Spinal cord (tissue), 10 donors: Measurements from ENCODE around the gene ANKRD28. TPM values are rescaled to one million over a fixed set of nuclear protein-coding genes. Genes with fewer than 3 reads are reported as not detected.
"Not testable (repeated sequence)": the region's sequence is repeated elsewhere in the genome, so short reads cannot be mapped to it uniquely, and the experiment has no call there.

ENCODE experiments used
- DNase-seq, 6 donors: peaks; one replicate each; pipeline versions ENCODE4 v3.0.0 to v3.0.0-alpha.2; 2013 to 2015; ENCODE audit warnings: low spot score in 6 of 6, low read depth in 4 of 6
- H3K27ac ChIP-seq: one replicate; pipeline ENCODE4 v1.5.1; 2013; ENCODE audit warnings: low read depth, low read length, control low read depth
- H3K27me3 ChIP-seq: one replicate; pipeline ENCODE4 v1.6.1; 2013; ENCODE audit warnings: low read length; ENCODE audit not compliant: control insufficient read depth, insufficient read depth
- H3K36me3 ChIP-seq: one replicate; pipeline ENCODE4 v1.6.1; 2013; ENCODE audit warnings: low read length; ENCODE audit not compliant: control insufficient read depth, insufficient read depth
- H3K4me1 ChIP-seq: one replicate; pipeline ENCODE4 v1.6.1; 2013; ENCODE audit warnings: low read length; ENCODE audit not compliant: control insufficient read depth, insufficient read depth
- H3K4me3 ChIP-seq: one replicate; pipeline ENCODE4 v1.5.1; 2013; ENCODE audit warnings: low read depth, low read length, control low read depth
- H3K9me3 ChIP-seq: one replicate; pipeline ENCODE4 v1.6.1; 2013; ENCODE audit warnings: low read length; ENCODE audit not compliant: control insufficient read depth, insufficient read depth
- WGBS: methylation state at CpG from one replicate; pipeline ENCODE4 v1.1.5; 2013; ENCODE audit warnings: missing lambda C conversion rate; ENCODE audit not compliant: insufficient coverage; 5-methylcytosine and 5-hydroxymethylcytosine counted together
- long read RNA-seq, 4 donors: transcript quantifications; one replicate each; lab custom pipeline, GENCODE V29; 2026
- polyA plus RNA-seq, 2 donors: library from polyadenylated mRNA; unstranded; fragments of 120-200 nt; gene quantifications; one replicate each; pipeline ENCODE4 v1.2.1, GENCODE V29; 2013; ENCODE audit not compliant: insufficient read length in 2 of 2
- total RNA-seq, 2 donors: library from RNA; depleted of rRNA in 1 of 2; stranded (reverse); fragments of 120-200 nt in 1 of 2; fragments of >200 nt in 1 of 2; gene quantifications; one replicate each; pipeline versions ENCODE4 v1.2.3 to v1.2.4, GENCODE V29; 2013 to 2014
- donor health status: healthy.

ANKRD28 gene
- total RNA-seq, result 10 to 100 TPM; 58.6 to 89.3 TPM
- polyA plus RNA-seq, result 10 to 100 TPM; 37.8 to 42.7 TPM
- long read RNA-seq, donor 1, partial matches to known transcripts, result 10 of 10 reads
- long read RNA-seq, donor 1, other reads (novel, unspliced or antisense), result 0 of 10 reads
- long read RNA-seq, donor 2, partial matches to known transcripts, result 0 of 2 reads
- long read RNA-seq, donor 2, other reads (novel, unspliced or antisense), result 0 of 2 reads
- long read RNA-seq, donor 3, result 0 reads
- long read RNA-seq, donor 4, partial matches to known transcripts, result 0 of 1 reads
- long read RNA-seq, donor 4, other reads (novel, unspliced or antisense), result 0 of 1 reads

DNA sequence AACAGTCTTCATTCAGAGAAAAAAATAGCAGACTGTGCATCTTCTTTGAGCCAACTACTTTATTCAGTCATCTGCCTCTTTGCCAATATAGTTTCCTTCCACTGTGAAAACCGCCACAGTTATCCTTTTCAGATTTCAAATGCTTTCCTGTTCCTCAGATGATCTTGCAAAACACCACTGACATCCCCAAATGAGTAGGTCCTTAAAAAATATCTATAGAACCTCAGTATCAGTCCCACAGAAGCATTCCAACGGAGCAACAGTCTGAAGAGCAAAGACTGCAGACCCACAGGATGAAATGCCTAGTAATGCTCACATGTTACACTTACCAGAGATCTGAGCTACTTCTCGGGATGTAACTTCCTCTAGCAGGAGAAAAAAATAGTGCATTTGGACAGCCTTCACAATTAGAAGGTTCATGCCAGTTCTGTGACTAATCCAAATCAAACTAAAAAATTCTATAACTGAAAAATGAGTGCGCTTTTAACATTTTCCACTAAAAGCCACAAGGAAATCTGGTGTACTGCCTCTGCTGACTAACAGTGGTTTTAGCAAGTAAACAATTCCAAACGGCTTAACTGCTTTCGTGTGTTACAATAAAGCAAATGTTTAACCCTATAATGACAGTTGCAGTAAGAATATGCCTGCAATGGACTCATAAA lies at the start of gene ANKRD28:
Gene ANKRD28, minus strand, starts transcription at position 338 of the 662 bp plus-strand sequence. CDS start 1,458 bp downstream, outside the sequence.
- H3K4me1 ChIP-seq, result peaks cover 5% of the 10 kb centered on the region
- peak within 1 kb of the TSS; percentile 55 for H3K4me3 ChIP-seq
- H3K9me3 ChIP-seq, result no peaks in the 10 kb centered on the region
- no peaks in the 10 kb centered on the region for H3K36me3 ChIP-seq
- H3K27ac ChIP-seq, result peak within 1 kb of the TSS; percentile 97
- DNase-seq, result peak; percentile 39 to 84 (median 72)
- no peaks in the 10 kb centered on the region for H3K27me3 ChIP-seq
- 0% methylated on average over 2 of the region's 6 CpGs for WGBS

DNA sequence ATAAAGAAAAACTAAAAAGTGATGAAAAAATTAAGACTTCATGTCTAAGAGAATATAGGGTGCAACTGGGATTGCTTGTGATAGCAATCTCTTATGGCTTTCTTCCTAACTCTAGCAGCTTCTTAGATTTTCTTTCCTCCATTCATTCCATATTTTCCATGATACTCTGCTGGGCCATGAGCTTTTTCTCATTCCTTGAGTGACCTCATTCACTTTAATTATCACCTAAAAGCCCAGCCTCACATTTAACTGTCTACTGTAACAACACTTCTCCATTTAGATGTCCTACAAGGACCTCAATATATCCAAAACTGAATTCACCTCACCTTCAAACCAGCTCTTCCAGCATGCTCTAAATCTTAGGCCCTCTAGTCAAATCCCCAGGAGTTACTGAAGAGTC lies 49.5 kb upstream of the ANKRD28 start:
- Histone ChIP-seq H3K27ac (no peak overlapping the region), H3K27me3 (no peaks in the 10 kb centered on the region), H3K4me3 (no peak overlapping the region), H3K4me1 (no peaks in the 10 kb centered on the region), H3K9me3 (peaks cover 10% of the 10 kb centered on the region), H3K36me3 (no peaks in the 10 kb centered on the region)
- DNase-seq, result no peak

DNA sequence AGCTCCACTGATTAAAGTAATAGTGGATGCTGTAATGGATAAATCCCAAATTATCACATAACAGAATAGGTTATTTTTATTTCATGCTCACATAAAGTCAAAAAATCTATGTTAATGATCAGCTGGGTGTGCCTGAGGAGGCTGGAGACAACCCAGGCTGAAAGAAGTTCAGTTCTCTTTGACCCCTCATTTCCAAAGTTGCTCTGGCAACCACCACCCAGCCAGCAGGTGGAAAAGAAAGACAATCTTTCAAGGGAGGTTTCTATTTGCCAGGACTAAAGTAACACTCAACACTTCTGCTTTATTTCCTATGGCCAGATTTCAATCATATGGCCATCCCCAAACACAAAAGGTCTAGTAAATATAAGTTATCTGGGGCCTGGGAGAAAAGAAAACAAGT lies 48.8 kb upstream of the ANKRD28 start:
- H3K36me3 ChIP-seq, result no peaks in the 10 kb centered on the region
- H3K9me3 ChIP-seq, result peaks cover 9% of the 10 kb centered on the region
- no peaks in the 10 kb centered on the region for H3K4me1 ChIP-seq
- no peak overlapping the region for H3K27ac ChIP-seq
- H3K27me3 ChIP-seq, result no peaks in the 10 kb centered on the region
- DNase-seq, result no peak
- no peak overlapping the region for H3K4me3 ChIP-seq

DNA sequence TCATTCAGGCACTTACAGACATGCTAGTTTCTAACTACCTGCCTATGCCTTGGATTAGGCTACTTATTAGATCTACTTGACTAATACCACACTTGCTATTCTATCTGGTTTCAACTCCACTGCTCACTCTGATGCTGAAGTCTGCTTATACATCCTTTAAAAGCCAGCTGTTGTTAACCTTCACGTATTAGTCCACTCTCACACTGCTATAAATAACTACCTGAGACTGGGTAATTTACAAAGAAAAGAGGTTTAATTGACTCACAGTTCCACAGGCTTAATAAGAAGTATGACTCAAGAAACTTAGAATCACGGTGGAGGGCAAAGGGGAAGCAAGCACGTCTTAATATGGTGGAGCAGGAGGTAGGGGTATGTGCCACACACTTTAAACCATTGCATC lies 47.7 kb upstream of the ANKRD28 start:
- Histone ChIP-seq H3K36me3 (no peaks in the 10 kb centered on the region), H3K27ac (no peak overlapping the region), H3K9me3 (peaks cover 10% of the 10 kb centered on the region), H3K27me3 (no peaks in the 10 kb centered on the region), H3K4me1 (no peaks in the 10 kb centered on the region), H3K4me3 (no peak overlapping the region)
- no peak for DNase-seq
- WGBS, result no CpG with 5 or more reads among the region's 3 CpGs

DNA sequence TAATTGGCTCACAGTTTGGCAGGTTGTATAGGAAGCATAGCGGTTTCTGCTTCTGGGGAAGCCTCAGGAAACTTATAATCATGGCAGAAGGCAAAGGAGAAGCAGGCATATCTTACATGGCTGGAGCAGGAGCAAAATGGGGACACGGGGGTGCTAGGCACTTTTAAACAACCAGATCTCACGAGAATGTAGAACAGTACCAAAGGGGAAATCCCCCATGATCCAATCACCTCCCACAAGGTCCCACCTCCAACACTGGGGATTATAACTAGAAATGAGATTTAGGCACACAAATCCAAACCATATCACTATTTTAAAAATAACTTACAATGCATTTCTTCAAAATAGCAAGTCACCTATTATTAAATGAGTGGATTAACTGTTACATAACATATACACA lies 47.1 kb upstream of the ANKRD28 start:
- Histone ChIP-seq H3K36me3 (no peaks in the 10 kb centered on the region), H3K4me3 (no peak overlapping the region), H3K9me3 (peaks cover 10% of the 10 kb centered on the region), H3K27ac (no peak overlapping the region), H3K4me1 (no peaks in the 10 kb centered on the region), H3K27me3 (no peaks in the 10 kb centered on the region)
- DNase-seq, result no peak
- 88% methylated on average over 1 of the region's 3 CpGs for whole genome bisulfite sequencing

DNA sequence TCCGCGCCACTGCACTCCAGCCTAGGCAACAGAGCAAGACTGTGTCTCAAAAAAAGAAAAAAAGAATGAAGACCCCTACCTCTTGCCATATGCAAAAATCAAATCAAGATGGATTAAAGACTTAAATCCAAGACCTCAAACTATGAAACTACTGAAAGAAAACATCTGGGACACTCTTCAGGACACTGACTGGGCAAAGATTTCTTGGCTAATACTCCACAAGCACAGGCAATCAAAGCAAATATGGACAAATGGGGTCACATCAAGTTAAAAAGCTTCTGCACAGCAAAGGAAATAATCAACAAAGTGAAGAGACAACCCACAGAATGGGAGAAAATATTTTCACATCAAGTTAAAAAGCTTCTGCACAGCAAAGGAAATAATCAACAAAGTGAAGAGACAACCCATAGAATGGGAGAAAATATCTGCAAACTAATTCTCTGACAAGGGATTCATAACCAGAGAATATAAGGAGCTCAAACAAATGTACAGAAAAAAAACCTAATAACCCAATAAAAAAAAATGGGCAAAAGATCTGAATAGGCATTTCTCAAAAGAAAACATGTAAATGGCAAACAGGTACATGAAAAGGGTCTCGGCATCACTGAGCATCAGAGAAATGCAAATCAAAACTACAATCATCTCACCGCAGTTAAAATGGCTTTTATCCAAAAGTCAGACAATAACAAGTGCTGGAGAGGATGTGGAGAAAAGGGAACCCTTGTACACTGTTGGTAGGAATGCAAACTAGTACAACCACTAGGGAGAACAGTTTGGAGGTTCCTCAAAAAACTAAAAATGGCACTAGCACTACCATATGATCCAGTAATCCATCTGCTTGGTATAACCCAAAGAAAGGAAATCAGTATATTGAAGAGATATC lies 43.6 kb upstream of the ANKRD28 start:
- no CpG with 5 or more reads among the region's 4 CpGs for WGBS
- not testable (repeated sequence) for DNase-seq

DNA sequence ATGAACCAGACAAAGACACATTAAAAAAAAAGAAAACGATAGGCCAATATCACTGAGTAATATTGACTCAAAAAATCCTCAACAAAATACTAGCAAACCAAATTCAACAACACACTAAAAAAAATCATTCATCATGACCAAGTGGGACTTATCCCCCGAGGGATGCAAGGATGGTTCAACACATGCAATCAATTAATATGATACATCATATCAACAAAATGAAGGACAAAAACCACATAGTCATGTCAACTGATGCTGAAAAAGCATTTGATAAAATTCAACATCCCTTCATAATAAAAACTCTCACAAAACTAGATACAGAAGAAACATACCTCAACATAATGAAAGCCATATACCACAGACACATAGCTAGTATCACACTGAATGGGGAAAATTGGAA lies 41.8 kb upstream of the ANKRD28 start:
- no peaks in the 10 kb centered on the region for H3K4me1 ChIP-seq
- DNase-seq, result no peak
- no peaks in the 10 kb centered on the region for H3K27me3 ChIP-seq
- H3K27ac ChIP-seq, result no peak overlapping the region
- WGBS, result 100% methylated on average over 1 of the region's 2 CpGs
- H3K9me3 ChIP-seq, result peaks cover 4% of the 10 kb centered on the region
- no peak overlapping the region for H3K4me3 ChIP-seq
- H3K36me3 ChIP-seq, result no peaks in the 10 kb centered on the region

More for the DNA sequence above, 43.6 kb upstream of the ANKRD28 start:
- not testable (repeated sequence) for H3K27me3 ChIP-seq, H3K9me3 ChIP-seq, H3K4me3 ChIP-seq, H3K27ac ChIP-seq, H3K4me1 ChIP-seq, H3K36me3 ChIP-seq

DNA sequence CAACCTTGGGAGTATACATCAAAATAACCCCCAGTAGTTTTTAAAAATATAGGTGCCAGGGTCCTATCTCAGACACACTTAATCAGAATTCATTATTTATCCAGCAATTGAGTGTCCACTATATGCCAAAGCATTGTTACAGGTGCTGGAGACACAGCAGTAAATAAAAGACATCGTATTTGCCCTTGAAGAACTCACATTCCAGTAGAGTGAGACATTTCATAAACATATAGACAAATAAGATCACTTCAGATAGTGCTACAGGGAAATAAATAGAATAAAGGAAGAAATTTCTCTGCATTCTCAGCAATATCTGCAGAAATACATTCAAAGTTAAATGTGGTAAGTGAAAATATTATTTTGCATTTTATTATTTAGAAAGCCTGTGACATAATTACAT lies 34.1 kb upstream of the ANKRD28 start:
- WGBS, result no CpG with 5 or more reads among the region's 1 CpG

DNA sequence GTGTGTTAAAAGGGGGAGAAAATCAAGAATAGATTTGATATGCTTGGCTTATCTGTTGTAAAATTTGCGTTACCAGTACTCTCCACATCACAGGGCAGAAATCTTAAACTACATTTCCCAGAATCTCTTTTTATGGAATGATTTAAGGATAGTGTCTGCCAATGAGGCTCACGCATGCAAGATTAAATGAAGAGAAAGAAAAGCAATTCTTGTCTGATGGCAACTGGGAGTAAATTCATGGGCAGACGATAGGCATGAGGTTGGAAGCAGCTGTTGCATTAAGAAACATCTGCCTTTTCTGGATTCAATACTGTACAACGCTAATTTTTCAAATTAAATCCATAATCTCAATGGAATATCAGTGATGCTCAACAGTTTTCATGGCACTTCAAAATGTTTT lies 27.2 kb upstream of the ANKRD28 start:
- Histone ChIP-seq H3K36me3 (no peaks in the 10 kb centered on the region), H3K9me3 (no peaks in the 10 kb centered on the region), H3K27me3 (no peaks in the 10 kb centered on the region), H3K27ac (no peak overlapping the region), H3K4me3 (no peak overlapping the region), H3K4me1 (peaks cover 3% of the 10 kb centered on the region)
- WGBS, result no CpG with 5 or more reads among the region's 4 CpGs
- peak in 1 of 6 donors; percentile 40 for DNase-seq

More for the DNA sequence above, 34.1 kb upstream of the ANKRD28 start:
- DNase-seq, result no peak
- Histone ChIP-seq H3K36me3 (no peaks in the 10 kb centered on the region), H3K4me1 (no peaks in the 10 kb centered on the region), H3K27me3 (no peaks in the 10 kb centered on the region), H3K4me3 (no peak overlapping the region), H3K9me3 (no peaks in the 10 kb centered on the region), H3K27ac (no peak overlapping the region)
